Transverse colon (tissue), 4 donors: ENCODE results near the gene DNER. TPM values are rescaled to one million over a fixed set of nuclear protein-coding genes. Genes with fewer than 3 reads are reported as not detected.

Experiments
- DNase-seq: peaks from one replicate; pipeline ENCODE4 v3.0.0-alpha.2; 2019
- H3K27ac ChIP-seq, 4 donors: fragments of 200-600 bp; sonication (generic); 2 replicates each; pipeline ENCODE4 v1.5.1; 2016 to 2018; ENCODE audit warnings: inconsistent platforms in 4 of 4
- H3K27me3 ChIP-seq: fragments of 200-600 bp; sonication (generic); 2 replicates; pipeline ENCODE4 v1.5.1; 2017; ENCODE audit warnings: inconsistent platforms
- H3K36me3 ChIP-seq, 4 donors: fragments of 200-600 bp; sonication (generic); 2 replicates each; pipeline ENCODE4 v1.5.1; 2017 to 2019; ENCODE audit warnings: inconsistent platforms in 4 of 4
- H3K4me1 ChIP-seq, 4 donors: fragments of 200-600 bp; sonication (generic); 2 replicates each; pipeline ENCODE4 v1.5.1; 2017 to 2020; ENCODE audit warnings: inconsistent platforms in 4 of 4
- H3K4me3 ChIP-seq, 4 donors: fragments of 200-600 bp; sonication (generic); 1 replicate in 1 of 4; 2 replicates in 3 of 4; pipeline versions ENCODE4 v1.5.1 to v1.6.1; 2017 to 2019; ENCODE audit warnings: inconsistent platforms in 4 of 4
- H3K9me3 ChIP-seq, 2 donors: fragments of 200-600 bp; sonication (generic); 2 replicates each; pipeline ENCODE4 v1.5.1; 2017 to 2019; ENCODE audit warnings: inconsistent platforms in 2 of 2
- EP300 ChIP-seq: sonication (generic); formaldehyde crosslinking; IDR thresholded peaks from one replicate; pipeline ENCODE4 v1.6.1; 2017; ENCODE audit warnings: antibody characterized with exemption, low read depth
- POLR2A ChIP-seq: fragments of 450-650 bp; IDR thresholded peaks from one replicate; pipeline ENCODE4 v1.6.1; 2016; ENCODE audit warnings: antibody characterized with exemption, mild to moderate bottlenecking, moderate library complexity
- POLR2AphosphoS5 ChIP-seq, 3 donors: sonication (generic); formaldehyde crosslinking; IDR thresholded peaks; one replicate each; pipeline ENCODE4 v1.6.1; 2016; ENCODE audit warnings: antibody characterized with exemption in 3 of 3
- WGBS, 2 donors: methylation state at CpG; one replicate each; pipeline ENCODE4 v1.1.5; 2018; ENCODE audit warnings: low coverage in 1 of 2; 5-methylcytosine and 5-hydroxymethylcytosine counted together
- in situ Hi-C, 4 donors: fragments of 200-750 bp; cut with MboI; loops; one replicate each; pipeline versions ENCODE4 v1.15.0 to v1.15.1; 2017; ENCODE audit warnings: low sequenced_read_pairs in 3 of 4, low pct_ligation_motif_present in 1 of 4, low pct_unique_long_range_greater_than_20kb in 1 of 4
- intact Hi-C: fragments of 100-400 bp; cut with DNase I; formaldehyde crosslinking; loops from one replicate; pipeline ENCODE4 v1.15.1; 2023; ENCODE audit warnings: low total_unique reads
- total RNA-seq, 4 donors: library from RNA; depleted of rRNA; stranded (reverse); fragments of >200 nt; gene quantifications; one replicate each; pipeline ENCODE4 v1.1.0, GENCODE V29; 2016
- TF ChIP-seq, protein P1 (sequence below), 5 experiments: fragments of 200-600 bp in 3 of 5; fragments of 450-650 bp in 2 of 5; sonication (generic) in 3 of 5; IDR thresholded peaks; 1 replicate in 2 of 5; 2 replicates in 3 of 5; pipeline ENCODE4 v1.5.1; 2016 to 2017; ENCODE audit warnings: antibody characterized with exemption in 5 of 5, inconsistent platforms in 3 of 5, mild to moderate bottlenecking in 2 of 5, moderate library complexity in 1 of 5

The DNER gene
- total RNA-seq, 4 donors from 2014 or later = 1.9 to 4.9 (median 2.5) TPM

DNA sequence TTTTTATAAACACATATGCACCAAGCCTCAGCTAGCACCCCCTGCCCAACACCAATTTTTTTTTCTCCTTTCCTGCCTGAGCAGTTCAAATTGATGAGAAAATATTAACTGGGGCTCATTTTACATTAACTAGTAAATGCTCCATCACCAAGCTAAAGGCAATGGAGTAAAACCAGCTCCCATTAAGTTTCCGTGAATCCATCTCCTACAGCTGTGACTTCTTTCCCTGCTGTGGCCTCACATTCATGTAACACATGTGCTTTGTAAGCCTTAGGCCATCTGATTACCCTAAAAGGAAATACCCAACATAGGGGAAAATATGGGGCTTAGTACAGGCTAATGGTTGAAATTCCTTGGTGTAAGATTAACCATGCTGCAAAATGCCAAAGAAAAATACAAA lies 60.8 kb downstream of the DNER start:
- 80 to 90% methylated on average over 1 of the region's 1 CpG for WGBS, 2 donors
- H3K4me3 ChIP-seq = no peak overlapping the region
- in situ Hi-C loops = no loop called here

GRCh38 chr2:229652796-229653195 lies 61.6 kb downstream of the DNER start:
- intact Hi-C loops (no loop called here), in situ Hi-C loops (no loop called here)
- Histone ChIP-seq H3K9me3 (no peaks in the 10 kb centered on the region), H3K27ac (no peak overlapping the region), H3K4me1 (no peaks in the 10 kb centered on the region), H3K4me3 (no peak overlapping the region), H3K36me3 (no peaks in the 10 kb centered on the region), H3K27me3 (no peaks in the 10 kb centered on the region)
- 80 to 81% methylated on average over 4 to 5 of the region's 5 CpGs for WGBS, 2 donors
- TF ChIP-seq POLR2A (no peak), EP300 (no peak), POLR2AphosphoS5 (IDR thresholded peaks at IDR 0.05) (no peak)
- TF ChIP-seq, protein P1, sequence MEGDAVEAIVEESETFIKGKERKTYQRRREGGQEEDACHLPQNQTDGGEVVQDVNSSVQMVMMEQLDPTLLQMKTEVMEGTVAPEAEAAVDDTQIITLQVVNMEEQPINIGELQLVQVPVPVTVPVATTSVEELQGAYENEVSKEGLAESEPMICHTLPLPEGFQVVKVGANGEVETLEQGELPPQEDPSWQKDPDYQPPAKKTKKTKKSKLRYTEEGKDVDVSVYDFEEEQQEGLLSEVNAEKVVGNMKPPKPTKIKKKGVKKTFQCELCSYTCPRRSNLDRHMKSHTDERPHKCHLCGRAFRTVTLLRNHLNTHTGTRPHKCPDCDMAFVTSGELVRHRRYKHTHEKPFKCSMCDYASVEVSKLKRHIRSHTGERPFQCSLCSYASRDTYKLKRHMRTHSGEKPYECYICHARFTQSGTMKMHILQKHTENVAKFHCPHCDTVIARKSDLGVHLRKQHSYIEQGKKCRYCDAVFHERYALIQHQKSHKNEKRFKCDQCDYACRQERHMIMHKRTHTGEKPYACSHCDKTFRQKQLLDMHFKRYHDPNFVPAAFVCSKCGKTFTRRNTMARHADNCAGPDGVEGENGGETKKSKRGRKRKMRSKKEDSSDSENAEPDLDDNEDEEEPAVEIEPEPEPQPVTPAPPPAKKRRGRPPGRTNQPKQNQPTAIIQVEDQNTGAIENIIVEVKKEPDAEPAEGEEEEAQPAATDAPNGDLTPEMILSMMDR (IDR thresholded peaks at IDR 0.05) = no peak
- no peak for DNase-seq

More for the DNA sequence above, 60.8 kb downstream of the DNER start:
- Histone ChIP-seq H3K27ac (no peak overlapping the region), H3K9me3 (no peaks in the 10 kb centered on the region), H3K36me3 (no peaks in the 10 kb centered on the region), H3K27me3 (no peaks in the 10 kb centered on the region), H3K4me1 (no peaks in the 10 kb centered on the region)
- intact Hi-C loops = no loop called here
- TF ChIP-seq EP300 (no peak), POLR2AphosphoS5 (IDR thresholded peaks at IDR 0.05) (no peak), POLR2A (no peak)
- TF ChIP-seq, protein P1 (IDR thresholded peaks at IDR 0.05) = no peak
- DNase-seq = no peak

- intact Hi-C loops (no loop called here), in situ Hi-C loops (no loop called here)
- H3K9me3 ChIP-seq = no peaks in the 10 kb centered on the region
- H3K4me3 ChIP-seq = no peak overlapping the region
- no peaks in the 10 kb centered on the region for H3K4me1 ChIP-seq
- DNase-seq = no peak
- no peak overlapping the region for H3K27ac ChIP-seq
- TF ChIP-seq POLR2AphosphoS5 (IDR thresholded peaks at IDR 0.05) (no peak), EP300 (no peak), POLR2A (no peak)
- TF ChIP-seq, protein P1 (IDR thresholded peaks at IDR 0.05) = no peak
- no peaks in the 10 kb centered on the region for H3K36me3 ChIP-seq
- no peaks in the 10 kb centered on the region for H3K27me3 ChIP-seq
- WGBS, 2 donors = 80 to 89% methylated on average over 1 to 3 of the region's 3 CpGs
Observed at GRCh38 chr2:229650901-229651300, 63.5 kb downstream of the DNER start.

DNA sequence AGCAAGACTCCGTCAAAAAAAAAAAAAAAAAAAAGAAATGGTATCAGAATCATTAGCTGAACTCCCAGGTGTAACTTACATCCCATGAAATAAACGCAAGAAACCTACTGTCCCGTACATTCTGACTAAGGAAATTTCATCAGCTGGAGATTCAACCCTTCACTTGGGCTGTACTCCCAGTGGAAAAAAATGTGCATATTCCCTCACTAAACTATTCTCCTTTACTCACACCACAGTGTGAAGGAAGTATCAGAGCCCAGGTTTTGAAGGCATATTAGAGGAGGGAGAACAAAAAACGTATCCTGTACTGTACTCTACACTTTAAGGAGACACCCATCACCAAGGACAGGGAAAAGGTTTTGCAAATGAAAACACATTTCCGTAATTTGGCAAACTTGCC lies 64.3 kb downstream of the DNER start:
- DNase-seq = no peak
- no peak overlapping the region for H3K4me3 ChIP-seq
- H3K27me3 ChIP-seq = no peaks in the 10 kb centered on the region
- TF ChIP-seq, protein P1 (IDR thresholded peaks at IDR 0.05) = no peak
- TF ChIP-seq POLR2AphosphoS5 (IDR thresholded peaks at IDR 0.05) (no peak), POLR2A (no peak), EP300 (no peak)
- H3K27ac ChIP-seq = no peak overlapping the region
- intact Hi-C loops = no loop called here
- no peaks in the 10 kb centered on the region for H3K36me3 ChIP-seq
- WGBS, 2 donors = 63 to 81% methylated on average over 3 to 5 of the region's 5 CpGs
- no peaks in the 10 kb centered on the region for H3K4me1 ChIP-seq
- no peaks in the 10 kb centered on the region for H3K9me3 ChIP-seq
- in situ Hi-C loops = no loop called here
